ENCODE results near the gene CDHR5. TPM values are rescaled to one million over a fixed set of nuclear protein-coding genes. Genes with fewer than 3 reads are reported as not detected.

CDHR5 gene
- polyA plus RNA-seq, 1 donor (not counting 4 experiments of a cell fraction or from before 2014, with no cell fraction given): not detected

DNA sequence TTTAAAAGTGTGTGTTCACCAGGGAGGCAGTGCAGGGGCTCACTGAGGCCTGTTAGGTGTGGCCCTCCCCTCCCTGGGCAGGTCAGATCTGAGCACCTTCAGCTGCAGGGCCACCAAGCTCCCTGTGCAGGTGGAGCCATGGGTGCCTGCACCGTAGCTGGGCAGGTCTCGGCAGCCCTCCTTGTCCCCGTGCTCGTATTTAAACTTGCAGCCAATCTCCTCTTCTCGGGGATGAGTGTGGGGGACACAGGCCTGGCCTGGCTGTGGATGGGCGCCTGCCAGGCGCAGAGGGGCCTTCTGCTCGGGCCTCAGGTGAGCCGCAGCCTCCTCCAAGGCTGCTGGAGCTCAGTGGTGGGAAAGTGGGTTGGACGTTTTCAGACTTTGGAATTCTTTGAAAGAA, 29.4 kb downstream of the CDHR5 start:
- H3K27me3 ChIP-seq (ENCODE audit: control insufficient read depth, extremely low read depth, insufficient read depth, low read length): no peaks in the 10 kb centered on the region
- FAIRE-seq (no peak), DNase-seq (ENCODE audit: low read depth, low spot score) (no peak)
- no peak overlapping the region for H3K4me3 ChIP-seq (ENCODE audit: control insufficient read depth in 2 of 3, extremely low read depth in 1 of 3, insufficient read depth in 2 of 3, low read depth in 1 of 3, low read length in 3 of 3)
- no peaks in the 10 kb centered on the region for H4K20me1 ChIP-seq (ENCODE audit: control insufficient read depth, extremely low read depth, insufficient read depth, low read length)
- no peaks in the 10 kb centered on the region for H3K9me3 ChIP-seq (ENCODE audit: control insufficient read depth, low read depth, low read length)
- H2AFZ ChIP-seq (ENCODE audit: control insufficient read depth, low read length): no peak overlapping the region
- peaks cover 45 to 57% of the 10 kb centered on the region in 2 experiments for H3K36me3 ChIP-seq (ENCODE audit: control insufficient read depth in 2 of 2, extremely low read depth in 1 of 2, insufficient read depth in 2 of 2, low read length in 2 of 2)
- TF ChIP-seq EZH2 (IDR thresholded peaks at IDR 0.05; ENCODE audit: low read length): no peak
- TF ChIP-seq, protein P1, sequence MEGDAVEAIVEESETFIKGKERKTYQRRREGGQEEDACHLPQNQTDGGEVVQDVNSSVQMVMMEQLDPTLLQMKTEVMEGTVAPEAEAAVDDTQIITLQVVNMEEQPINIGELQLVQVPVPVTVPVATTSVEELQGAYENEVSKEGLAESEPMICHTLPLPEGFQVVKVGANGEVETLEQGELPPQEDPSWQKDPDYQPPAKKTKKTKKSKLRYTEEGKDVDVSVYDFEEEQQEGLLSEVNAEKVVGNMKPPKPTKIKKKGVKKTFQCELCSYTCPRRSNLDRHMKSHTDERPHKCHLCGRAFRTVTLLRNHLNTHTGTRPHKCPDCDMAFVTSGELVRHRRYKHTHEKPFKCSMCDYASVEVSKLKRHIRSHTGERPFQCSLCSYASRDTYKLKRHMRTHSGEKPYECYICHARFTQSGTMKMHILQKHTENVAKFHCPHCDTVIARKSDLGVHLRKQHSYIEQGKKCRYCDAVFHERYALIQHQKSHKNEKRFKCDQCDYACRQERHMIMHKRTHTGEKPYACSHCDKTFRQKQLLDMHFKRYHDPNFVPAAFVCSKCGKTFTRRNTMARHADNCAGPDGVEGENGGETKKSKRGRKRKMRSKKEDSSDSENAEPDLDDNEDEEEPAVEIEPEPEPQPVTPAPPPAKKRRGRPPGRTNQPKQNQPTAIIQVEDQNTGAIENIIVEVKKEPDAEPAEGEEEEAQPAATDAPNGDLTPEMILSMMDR (optimal IDR thresholded peaks at IDR 0.05 in 1 of 3, IDR thresholded peaks at IDR 0.05 in 1 of 3, conservative IDR thresholded peaks at IDR 0.05 in 1 of 3; ENCODE audit: extremely low read depth in 1 of 3, insufficient read depth in 2 of 3, low read length in 3 of 3): no peak
- H3K27ac ChIP-seq (ENCODE audit: control insufficient read depth, insufficient read depth, low read length): no peak overlapping the region
- no peak overlapping the region for H3K4me2 ChIP-seq (ENCODE audit: control insufficient read depth, extremely low read depth, insufficient read depth, low read depth, low read length)
- dilution Hi-C loops (cut with MboI; ENCODE audit: extremely low pct_ligation_motif_present, low sequenced_read_pairs): no loop called here
- no peaks in the 10 kb centered on the region for H3K9me1 ChIP-seq (ENCODE audit: control insufficient read depth, extremely low read depth, insufficient read depth, low read length)
- H3K9ac ChIP-seq (ENCODE audit: control insufficient read depth, extremely low read depth, insufficient read depth, low read length): no peak overlapping the region
- H3K79me2 ChIP-seq (ENCODE audit: control insufficient read depth, insufficient read depth, low read length): peaks cover 42% of the 10 kb centered on the region
- H3K4me1 ChIP-seq (ENCODE audit: control insufficient read depth, extremely low read depth, insufficient read depth, low read length): no peaks in the 10 kb centered on the region

DNA sequence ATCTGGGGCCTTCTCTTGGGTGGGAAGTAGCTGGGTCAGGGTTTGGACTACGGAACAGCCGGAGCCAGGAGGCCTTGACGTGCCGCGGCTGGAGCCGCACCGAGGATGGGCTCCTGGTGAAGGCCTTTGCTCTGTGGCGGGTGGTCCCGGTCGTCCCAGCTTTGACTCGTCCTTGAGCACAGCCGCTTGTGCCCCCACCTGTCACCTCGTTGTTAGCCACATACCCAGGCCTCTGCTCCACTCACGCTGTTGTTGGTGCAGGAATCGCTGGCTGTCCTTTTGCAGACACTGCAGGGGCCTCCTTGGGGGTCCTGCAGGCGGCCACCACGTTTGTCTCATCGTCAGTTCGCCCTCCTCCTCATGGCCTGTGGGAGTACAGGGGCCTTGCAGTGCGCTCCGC, 31.4 kb downstream of the CDHR5 start:
- peaks cover 46 to 54% of the 10 kb centered on the region in 2 experiments for H3K36me3 ChIP-seq (ENCODE audit: control insufficient read depth in 2 of 2, extremely low read depth in 1 of 2, insufficient read depth in 2 of 2, low read length in 2 of 2)
- no peaks in the 10 kb centered on the region for H4K20me1 ChIP-seq (ENCODE audit: control insufficient read depth, extremely low read depth, insufficient read depth, low read length)
- H3K9me1 ChIP-seq (ENCODE audit: control insufficient read depth, extremely low read depth, insufficient read depth, low read length): no peaks in the 10 kb centered on the region
- peaks cover 52% of the 10 kb centered on the region for H3K79me2 ChIP-seq (ENCODE audit: control insufficient read depth, insufficient read depth, low read length)
- no peaks in the 10 kb centered on the region for H3K9me3 ChIP-seq (ENCODE audit: control insufficient read depth, low read depth, low read length)
- dilution Hi-C loops (cut with MboI; ENCODE audit: extremely low pct_ligation_motif_present, low sequenced_read_pairs): no loop called here
- no peak for FAIRE-seq
- no peak for TF ChIP-seq EZH2 (IDR thresholded peaks at IDR 0.05; ENCODE audit: low read length)
- TF ChIP-seq, protein P1 (optimal IDR thresholded peaks at IDR 0.05 in 1 of 3, IDR thresholded peaks at IDR 0.05 in 1 of 3, conservative IDR thresholded peaks at IDR 0.05 in 1 of 3; ENCODE audit: extremely low read depth in 1 of 3, insufficient read depth in 2 of 3, low read length in 3 of 3): no peak
- H3K4me2 ChIP-seq (ENCODE audit: control insufficient read depth, extremely low read depth, insufficient read depth, low read depth, low read length): no peak overlapping the region
- no peaks in the 10 kb centered on the region for H3K4me1 ChIP-seq (ENCODE audit: control insufficient read depth, extremely low read depth, insufficient read depth, low read length)
- H3K4me3 ChIP-seq (ENCODE audit: control insufficient read depth in 2 of 3, extremely low read depth in 1 of 3, insufficient read depth in 2 of 3, low read depth in 1 of 3, low read length in 3 of 3): no peak overlapping the region
- H3K27me3 ChIP-seq (ENCODE audit: control insufficient read depth, extremely low read depth, insufficient read depth, low read length): no peaks in the 10 kb centered on the region
- DNase-seq (ENCODE audit: low read depth, low spot score): no peak
- no peak overlapping the region for H3K9ac ChIP-seq (ENCODE audit: control insufficient read depth, extremely low read depth, insufficient read depth, low read length)
- no peak overlapping the region for H3K27ac ChIP-seq (ENCODE audit: control insufficient read depth, insufficient read depth, low read length)
- H2AFZ ChIP-seq (ENCODE audit: control insufficient read depth, low read length): no peak overlapping the region

Data from keratinocyte (primary cell).